Measurements from ENCODE around the gene INPP5D. TPM values are rescaled to one million over a fixed set of nuclear protein-coding genes. Genes with fewer than 3 reads are reported as not detected.

INPP5D gene
- total and polyA plus RNA-seq, 2 donors (not counting 1 experiment from before 2014, with no cell fraction given): 0.01 to 0.33 TPM

GRCh38 chr2:233233618-233234230 lies 173.6 kb downstream of the INPP5D start:
- Histone ChIP-seq H4K20me1 (ENCODE audit: control insufficient read depth, extremely low read depth, insufficient read depth, low read length) (no peaks in the 10 kb centered on the region), H3K4me2 (ENCODE audit: extremely low read depth, insufficient read depth, low read length) (no peak overlapping the region), H3K27ac (ENCODE audit: insufficient read depth, low read length) (no peak overlapping the region), H3K27me3 (ENCODE audit: control insufficient read depth, insufficient read depth, low read length) (no peaks in the 10 kb centered on the region), H3K79me2 (ENCODE audit: control insufficient read depth, insufficient read depth, low read length) (no peaks in the 10 kb centered on the region), H3K4me1 (ENCODE audit: control insufficient read depth, extremely low read depth, insufficient read depth, low read length) (no peaks in the 10 kb centered on the region), H3K9me3 (ENCODE audit: control insufficient read depth, insufficient read depth, low read depth, low read length) (no peaks in the 10 kb centered on the region), H3K4me3 (replicated peaks in 1 of 4; ENCODE audit: control extremely low read depth in 1 of 4, insufficient read depth in 1 of 4, low read depth in 3 of 4, low read length in 4 of 4) (no peak overlapping the region), H2AFZ (ENCODE audit: low read length) (no peak overlapping the region), H3K36me3 (ENCODE audit: control insufficient read depth, insufficient read depth, low read length) (no peaks in the 10 kb centered on the region), H3K9ac (ENCODE audit: insufficient read depth, low read length) (no peak overlapping the region)
- no peak for DNase-seq (ENCODE audit: low read depth in 2 of 2)
- TF ChIP-seq CTCF (conservative IDR thresholded peaks at IDR 0.05 in 1 of 2, IDR thresholded peaks at IDR 0.05 in 1 of 2; ENCODE audit: low read depth in 1 of 2, low read length in 2 of 2) (no peak), EZH2 (IDR thresholded peaks at IDR 0.05; ENCODE audit: low read length, missing control alignments) (no peak)

- no peak overlapping the region for H3K27ac ChIP-seq (ENCODE audit: insufficient read depth, low read length)
Measured at GRCh38 chr2:233234264-233234663, 174.1 kb downstream of the INPP5D start.

GRCh38 chr2:233234996-233235395 lies 174.9 kb downstream of the INPP5D start:
- no peak overlapping the region for H3K27ac ChIP-seq (ENCODE audit: insufficient read depth, low read length)
- H3K36me3 ChIP-seq (ENCODE audit: control insufficient read depth, insufficient read depth, low read length): no peaks in the 10 kb centered on the region
- no peak overlapping the region for H3K9ac ChIP-seq (ENCODE audit: insufficient read depth, low read length)
- H3K9me3 ChIP-seq (ENCODE audit: control insufficient read depth, insufficient read depth, low read depth, low read length): no peaks in the 10 kb centered on the region
- no peak overlapping the region for H3K4me3 ChIP-seq (replicated peaks in 1 of 4; ENCODE audit: control extremely low read depth in 1 of 4, insufficient read depth in 1 of 4, low read depth in 3 of 4, low read length in 4 of 4)
- H3K27me3 ChIP-seq (ENCODE audit: control insufficient read depth, insufficient read depth, low read length): no peaks in the 10 kb centered on the region
- H3K79me2 ChIP-seq (ENCODE audit: control insufficient read depth, insufficient read depth, low read length): no peaks in the 10 kb centered on the region
- DNase-seq (ENCODE audit: low read depth in 2 of 2): no peak
- H4K20me1 ChIP-seq (ENCODE audit: control insufficient read depth, extremely low read depth, insufficient read depth, low read length): no peaks in the 10 kb centered on the region
- no peak overlapping the region for H3K4me2 ChIP-seq (ENCODE audit: extremely low read depth, insufficient read depth, low read length)
- no peak overlapping the region for H2AFZ ChIP-seq (ENCODE audit: low read length)
- H3K4me1 ChIP-seq (ENCODE audit: control insufficient read depth, extremely low read depth, insufficient read depth, low read length): no peaks in the 10 kb centered on the region
- TF ChIP-seq CTCF (conservative IDR thresholded peaks at IDR 0.05 in 1 of 2, IDR thresholded peaks at IDR 0.05 in 1 of 2; ENCODE audit: low read depth in 1 of 2, low read length in 2 of 2) (no peak), EZH2 (IDR thresholded peaks at IDR 0.05; ENCODE audit: low read length, missing control alignments) (no peak)

More at GRCh38 chr2:233234264-233234663, 174.1 kb downstream of the INPP5D start:
- H3K4me3 ChIP-seq (replicated peaks in 1 of 4; ENCODE audit: control extremely low read depth in 1 of 4, insufficient read depth in 1 of 4, low read depth in 3 of 4, low read length in 4 of 4): no peak overlapping the region
- H3K36me3 ChIP-seq (ENCODE audit: control insufficient read depth, insufficient read depth, low read length): no peaks in the 10 kb centered on the region
- no peaks in the 10 kb centered on the region for H3K9me3 ChIP-seq (ENCODE audit: control insufficient read depth, insufficient read depth, low read depth, low read length)
- no peak overlapping the region for H3K4me2 ChIP-seq (ENCODE audit: extremely low read depth, insufficient read depth, low read length)
- H3K9ac ChIP-seq (ENCODE audit: insufficient read depth, low read length): no peak overlapping the region
- TF ChIP-seq EZH2 (IDR thresholded peaks at IDR 0.05; ENCODE audit: low read length, missing control alignments): no peak
- TF ChIP-seq CTCF (conservative IDR thresholded peaks at IDR 0.05 in 1 of 2, IDR thresholded peaks at IDR 0.05 in 1 of 2; ENCODE audit: low read depth in 1 of 2, low read length in 2 of 2): no peak
- DNase-seq (ENCODE audit: low read depth in 2 of 2): no peak
- no peaks in the 10 kb centered on the region for H4K20me1 ChIP-seq (ENCODE audit: control insufficient read depth, extremely low read depth, insufficient read depth, low read length)
- H3K27me3 ChIP-seq (ENCODE audit: control insufficient read depth, insufficient read depth, low read length): no peaks in the 10 kb centered on the region
- no peak overlapping the region for H2AFZ ChIP-seq (ENCODE audit: low read length)
- no peaks in the 10 kb centered on the region for H3K4me1 ChIP-seq (ENCODE audit: control insufficient read depth, extremely low read depth, insufficient read depth, low read length)
- no peaks in the 10 kb centered on the region for H3K79me2 ChIP-seq (ENCODE audit: control insufficient read depth, insufficient read depth, low read length)

Data from fibroblast of lung (primary cell).